HEK293T (cell line): ENCODE data around the gene DCN.

ENCODE experiments used
- HDGF ChIP-seq: fragments of 450-650 bp; IDR thresholded peaks from 2 replicates; pipeline ENCODE4 v1.6.1; 2017; ENCODE audit warnings: antibody characterized with exemption, borderline replicate concordance
- ZNF384 ChIP-seq: fragments of 450-650 bp; IDR thresholded peaks from 2 replicates; pipeline ENCODE4 v1.6.1; 2016

DNA sequence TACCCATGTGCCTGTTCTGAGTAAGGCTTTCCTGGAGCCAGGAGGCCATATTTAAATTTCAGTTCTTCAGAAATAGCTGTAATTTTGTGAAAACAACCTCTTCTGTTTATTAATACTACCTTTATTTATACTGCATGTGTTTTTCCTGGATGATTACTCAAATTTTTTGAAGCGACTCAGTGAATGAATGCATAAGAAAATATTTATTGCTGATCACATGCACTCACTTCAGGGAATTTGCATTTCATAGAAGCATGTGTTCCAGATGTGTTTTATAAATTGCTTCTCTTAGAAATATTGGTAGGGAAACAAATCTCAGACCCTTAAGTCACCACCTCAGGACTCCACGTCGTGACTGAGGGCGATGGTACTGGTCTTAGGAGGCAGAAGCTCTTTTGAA, 21.8 kb upstream of the DCN start:
- TF ChIP-seq HDGF (no peak), ZNF384 (no peak)
